ENCODE measurements around the gene RANGAP1. TPM values are rescaled to one million over a fixed set of nuclear protein-coding genes. Genes with fewer than 3 reads are reported as not detected.

The RANGAP1 gene
- total RNA-seq, 1 donor from 2014 or later = 56.4 TPM

DNA sequence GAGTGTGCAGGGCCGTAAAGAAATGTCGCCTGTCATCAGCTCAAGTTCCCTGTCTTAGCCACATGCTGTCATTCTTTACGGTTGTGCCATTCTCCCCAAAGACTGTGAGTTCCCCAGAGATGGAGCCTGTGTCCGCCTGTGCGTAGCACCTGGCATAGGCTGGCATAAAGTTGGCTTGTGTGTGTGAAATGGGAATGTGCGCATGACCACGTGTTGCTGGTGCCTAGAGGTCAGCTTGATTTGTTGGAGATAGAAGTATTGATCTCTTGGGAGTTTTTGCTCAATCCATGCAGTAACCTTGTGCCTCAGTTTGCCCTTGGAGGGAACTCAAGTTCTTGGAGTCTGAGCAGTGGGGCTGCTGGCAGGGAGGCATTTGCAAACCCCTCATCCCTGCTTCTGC is 54.6 kb downstream of the RANGAP1 start:
- intact Hi-C loops (cut with micrococcal nuclease) = no loop called here

DNA sequence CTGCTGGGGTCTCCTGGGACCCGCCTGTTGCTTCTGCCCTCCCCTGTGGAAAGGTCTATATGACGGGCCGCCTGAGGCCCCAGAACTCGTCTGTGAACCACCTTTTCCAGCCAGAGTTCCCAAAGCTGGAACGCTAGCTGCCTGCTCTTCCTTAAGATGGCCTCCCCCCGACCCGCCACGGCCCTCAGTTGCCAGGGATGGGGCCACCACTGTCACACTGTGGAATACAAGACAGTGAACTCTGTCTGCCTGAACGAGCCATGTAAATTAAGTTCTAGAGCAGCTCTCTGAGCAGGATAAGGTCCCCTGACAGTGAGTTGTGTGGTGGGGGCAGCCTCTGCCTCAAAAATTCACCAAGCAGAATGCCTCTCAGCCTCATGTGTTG is 55.6 kb downstream of the RANGAP1 start:
- Mint-ChIP-seq H3K9me3 (no peaks in the 10 kb centered on the region), H3K36me3 (ENCODE audit: low read depth) (peaks cover 47% of the 10 kb centered on the region)
- intact Hi-C loops (cut with micrococcal nuclease) = no loop called here

More for the DNA sequence above, 54.6 kb downstream of the RANGAP1 start:
- POLR2A ChIA-PET = interaction anchor here (0.6 to 0.7 kb wide), 2 partner anchors 16 to 85 kb away, joined by 3 to 4 read pairs; no protein-coding TSS in a partner anchor
- H3K27ac Mint-ChIP-seq = no peak overlapping the region
- no peak overlapping the region for H3K4me3 Mint-ChIP-seq
- no peaks in the 10 kb centered on the region for H3K27me3 Mint-ChIP-seq
- no peaks in the 10 kb centered on the region for H3K4me1 Mint-ChIP-seq
- CTCF ChIA-PET = no interaction called here
- DNase-seq = no peak
- no peaks in the 10 kb centered on the region for H3K9me3 Mint-ChIP-seq
- H3K36me3 Mint-ChIP-seq (ENCODE audit: low read depth) = peaks cover 38% of the 10 kb centered on the region
- ATAC-seq (ENCODE audit: low read depth) = no peak
- TF ChIP-seq, protein P1, sequence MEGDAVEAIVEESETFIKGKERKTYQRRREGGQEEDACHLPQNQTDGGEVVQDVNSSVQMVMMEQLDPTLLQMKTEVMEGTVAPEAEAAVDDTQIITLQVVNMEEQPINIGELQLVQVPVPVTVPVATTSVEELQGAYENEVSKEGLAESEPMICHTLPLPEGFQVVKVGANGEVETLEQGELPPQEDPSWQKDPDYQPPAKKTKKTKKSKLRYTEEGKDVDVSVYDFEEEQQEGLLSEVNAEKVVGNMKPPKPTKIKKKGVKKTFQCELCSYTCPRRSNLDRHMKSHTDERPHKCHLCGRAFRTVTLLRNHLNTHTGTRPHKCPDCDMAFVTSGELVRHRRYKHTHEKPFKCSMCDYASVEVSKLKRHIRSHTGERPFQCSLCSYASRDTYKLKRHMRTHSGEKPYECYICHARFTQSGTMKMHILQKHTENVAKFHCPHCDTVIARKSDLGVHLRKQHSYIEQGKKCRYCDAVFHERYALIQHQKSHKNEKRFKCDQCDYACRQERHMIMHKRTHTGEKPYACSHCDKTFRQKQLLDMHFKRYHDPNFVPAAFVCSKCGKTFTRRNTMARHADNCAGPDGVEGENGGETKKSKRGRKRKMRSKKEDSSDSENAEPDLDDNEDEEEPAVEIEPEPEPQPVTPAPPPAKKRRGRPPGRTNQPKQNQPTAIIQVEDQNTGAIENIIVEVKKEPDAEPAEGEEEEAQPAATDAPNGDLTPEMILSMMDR (IDR thresholded peaks at IDR 0.05) = no peak

DNA sequence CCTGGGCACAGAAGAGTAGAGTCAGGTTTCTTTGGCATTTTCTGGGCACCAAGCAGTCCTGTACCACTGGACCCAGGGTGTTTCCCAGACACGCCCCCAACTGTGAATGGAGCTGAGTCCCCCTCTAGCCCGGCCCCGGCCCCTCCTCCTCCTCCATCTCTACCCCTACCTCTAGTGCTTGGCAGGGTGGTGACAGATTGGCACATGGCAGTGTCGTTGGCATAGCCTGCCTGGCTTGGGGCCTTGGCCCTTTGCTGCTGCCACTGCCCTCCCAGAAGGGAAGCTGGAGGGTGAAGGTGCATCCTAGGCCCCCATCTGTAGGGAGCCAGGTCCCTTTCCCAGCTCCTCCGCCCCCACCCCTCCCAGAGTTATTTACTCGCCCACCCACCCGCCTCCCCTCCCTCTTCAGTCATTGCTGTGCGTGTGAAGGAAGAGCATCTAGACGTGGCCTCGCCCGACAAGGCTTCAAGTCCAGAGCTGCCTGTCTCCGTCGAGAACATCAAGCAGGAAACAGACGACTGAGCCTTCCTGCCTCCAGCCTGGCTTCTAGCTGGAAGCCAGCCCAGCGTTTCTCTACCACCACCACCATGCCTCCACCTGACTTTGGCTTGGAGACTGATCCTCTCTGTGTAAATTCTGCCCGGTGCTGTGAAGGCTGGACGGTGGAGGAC is 56.1 kb downstream of the RANGAP1 start:
- Mint-ChIP-seq H3K27ac (no peak overlapping the region), H3K4me1 (no peaks in the 10 kb centered on the region), H3K27me3 (no peaks in the 10 kb centered on the region), H3K4me3 (no peak overlapping the region), H3K36me3 (ENCODE audit: low read depth) (peaks cover 50% of the 10 kb centered on the region), H3K9me3 (no peaks in the 10 kb centered on the region)
- DNase-seq (no peak), ATAC-seq (ENCODE audit: low read depth) (no peak)
- POLR2A ChIA-PET = no interaction called here
- intact Hi-C loops (cut with micrococcal nuclease) = no loop called here
- TF ChIP-seq, protein P1 (IDR thresholded peaks at IDR 0.05) = no peak
- CTCF ChIA-PET = no interaction called here

More for the DNA sequence above, 55.6 kb downstream of the RANGAP1 start:
- Mint-ChIP-seq H3K4me1 (no peaks in the 10 kb centered on the region), H3K27me3 (no peaks in the 10 kb centered on the region), H3K27ac (no peak overlapping the region), H3K4me3 (no peak overlapping the region)
- TF ChIP-seq, protein P1 (IDR thresholded peaks at IDR 0.05) = no peak
- ChIA-PET POLR2A (no interaction called here), CTCF (no interaction called here)
- ATAC-seq (ENCODE audit: low read depth) = no peak
- no peak for DNase-seq

DNA sequence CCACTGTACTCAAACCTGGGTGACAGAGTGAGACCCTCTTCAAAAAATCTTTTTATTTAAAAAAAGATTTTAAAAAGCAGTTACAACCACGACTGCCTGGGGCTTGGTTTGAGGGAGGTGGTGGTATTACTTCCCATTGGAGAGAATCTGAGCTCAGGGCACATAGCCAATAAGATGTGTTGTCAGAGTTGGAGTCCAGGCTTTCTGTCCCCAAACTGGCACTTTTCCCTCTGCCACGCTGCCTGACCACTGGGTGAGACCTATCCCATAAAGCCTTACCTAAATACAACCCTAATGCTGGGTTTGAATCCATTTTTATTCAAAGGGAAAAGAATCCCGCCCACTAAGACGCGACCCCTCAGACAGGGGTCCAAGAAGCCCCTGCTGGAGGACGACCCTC is 56.8 kb downstream of the RANGAP1 start:
- Mint-ChIP-seq H3K4me1 (no peaks in the 10 kb centered on the region), H3K4me3 (no peak overlapping the region), H3K27me3 (no peaks in the 10 kb centered on the region), H3K36me3 (ENCODE audit: low read depth) (peaks cover 56% of the 10 kb centered on the region), H3K27ac (no peak overlapping the region), H3K9me3 (no peaks in the 10 kb centered on the region)
- intact Hi-C loops (cut with micrococcal nuclease) = no loop called here
- POLR2A ChIA-PET = no interaction called here
- ATAC-seq (ENCODE audit: low read depth) = no peak
- TF ChIP-seq, protein P1 (IDR thresholded peaks at IDR 0.05) = no peak
- CTCF ChIA-PET = no interaction called here
- no peak for DNase-seq

DNA sequence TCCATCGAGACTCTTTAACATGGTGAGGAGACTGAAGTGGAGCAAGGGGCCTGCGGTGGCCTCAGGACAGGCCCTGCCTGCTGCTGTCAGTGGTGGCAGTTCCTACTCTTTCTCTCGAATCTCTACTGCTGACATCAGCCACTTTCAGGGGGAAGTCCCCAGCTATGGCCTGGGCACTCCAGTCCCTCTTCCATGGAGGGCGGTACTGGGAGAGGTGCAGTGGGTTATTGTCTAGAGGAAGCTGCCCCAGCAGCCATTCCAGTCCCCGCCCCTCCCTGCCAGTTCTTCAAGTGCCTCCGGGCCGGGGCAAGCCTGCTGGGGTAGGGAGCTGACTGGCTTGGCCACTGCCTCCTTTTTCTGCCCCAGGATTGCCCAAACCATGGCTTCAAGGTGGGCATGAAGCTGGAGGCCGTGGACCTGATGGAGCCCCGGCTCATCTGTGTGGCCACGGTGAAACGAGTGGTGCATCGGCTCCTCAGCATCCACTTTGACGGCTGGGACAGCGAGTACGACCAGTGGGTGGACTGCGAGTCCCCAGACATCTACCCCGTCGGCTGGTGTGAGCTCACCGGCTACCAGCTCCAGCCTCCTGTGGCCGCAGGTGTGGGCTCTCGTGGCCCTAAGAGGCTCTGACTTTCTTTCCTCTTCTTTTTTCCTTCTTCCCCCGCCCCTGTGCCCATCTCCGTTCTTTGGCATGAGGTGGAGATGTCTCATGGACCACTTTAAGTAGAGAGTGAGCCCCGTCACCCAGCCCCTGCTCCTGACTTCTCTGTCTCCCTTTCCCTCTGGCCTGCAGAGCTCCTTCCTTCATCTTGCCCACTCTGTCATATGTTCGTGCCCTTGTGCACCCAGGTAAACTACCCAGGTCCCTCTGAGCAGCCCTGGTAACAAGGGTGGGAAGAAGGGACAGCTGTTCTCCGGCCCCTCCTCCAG is 59.0 kb downstream of the RANGAP1 start:
- H3K27me3 Mint-ChIP-seq = no peaks in the 10 kb centered on the region
- ChIA-PET CTCF (no interaction called here), POLR2A (interaction anchor here (0.8 kb wide), 1 partner anchor 11 kb away, joined by 4 read pairs; no protein-coding TSS in a partner anchor)
- no peak for ATAC-seq (ENCODE audit: low read depth)
- H3K36me3 Mint-ChIP-seq (ENCODE audit: low read depth) = peaks cover 79% of the 10 kb centered on the region
- intact Hi-C loops (cut with micrococcal nuclease) = no loop called here
- no peak for DNase-seq
- H3K4me1 Mint-ChIP-seq = no peaks in the 10 kb centered on the region
- TF ChIP-seq, protein P1 (IDR thresholded peaks at IDR 0.05) = no peak
- H3K9me3 Mint-ChIP-seq = no peaks in the 10 kb centered on the region
- no peak overlapping the region for H3K27ac Mint-ChIP-seq
- H3K4me3 Mint-ChIP-seq = no peak overlapping the region

All from activated B cell treated with CpG ODN at 0.5 μM for 24 hours (primary cell).